Measurements from ENCODE around the gene INTS3. TPM values are rescaled to one million over a fixed set of nuclear protein-coding genes. Genes with fewer than 3 reads are reported as not detected.

The INTS3 gene
- total RNA-seq, 1 donor from 2014 or later = 48.6 TPM

GRCh38 chr1:153786038-153786790 lies 58.4 kb downstream of the INTS3 start:
- Mint-ChIP-seq H3K27me3 (ENCODE audit: low read depth) (no peaks in the 10 kb centered on the region), H3K36me3 (ENCODE audit: low read depth) (no peaks in the 10 kb centered on the region), H3K4me1 (ENCODE audit: low read depth) (peaks cover 24% of the 10 kb centered on the region), H3K27ac (ENCODE audit: unreplicated experiment) (no peak overlapping the region), H3K4me3 (ENCODE audit: unreplicated experiment) (no peak overlapping the region), H3K9me3 (ENCODE audit: low read depth) (no peaks in the 10 kb centered on the region)
- DNase-seq (ENCODE audit: low spot score) = no peak
- no peak for TF ChIP-seq CTCF (IDR thresholded peaks at IDR 0.05)

GRCh38 chr1:153789478-153790034 lies 61.7 kb downstream of the INTS3 start:
- H3K4me3 Mint-ChIP-seq (ENCODE audit: unreplicated experiment) = no peak overlapping the region
- no peaks in the 10 kb centered on the region for H3K36me3 Mint-ChIP-seq (ENCODE audit: low read depth)
- DNase-seq (ENCODE audit: low spot score) = peak; percentile 66
- peaks cover 22% of the 10 kb centered on the region for H3K4me1 Mint-ChIP-seq (ENCODE audit: low read depth)
- no peaks in the 10 kb centered on the region for H3K27me3 Mint-ChIP-seq (ENCODE audit: low read depth)
- TF ChIP-seq CTCF (IDR thresholded peaks at IDR 0.05) = no peak
- no peak overlapping the region for H3K27ac Mint-ChIP-seq (ENCODE audit: unreplicated experiment)
- H3K9me3 Mint-ChIP-seq (ENCODE audit: low read depth) = no peaks in the 10 kb centered on the region

- H3K9me3 Mint-ChIP-seq (ENCODE audit: low read depth) = no peaks in the 10 kb centered on the region
- peak overlapping the region; percentile 89 for H3K27ac Mint-ChIP-seq (ENCODE audit: unreplicated experiment)
- no peak overlapping the region for H3K4me3 Mint-ChIP-seq (ENCODE audit: unreplicated experiment)
- H3K27me3 Mint-ChIP-seq (ENCODE audit: low read depth) = no peaks in the 10 kb centered on the region
- peaks cover 22% of the 10 kb centered on the region for H3K4me1 Mint-ChIP-seq (ENCODE audit: low read depth)
- no peak for TF ChIP-seq CTCF (IDR thresholded peaks at IDR 0.05)
- peak; percentile 53 for DNase-seq (ENCODE audit: low spot score)
- H3K36me3 Mint-ChIP-seq (ENCODE audit: low read depth) = no peaks in the 10 kb centered on the region
These were observed 62.6 kb downstream of the INTS3 start for GRCh38 chr1:153790313-153790965.

GRCh38 chr1:153790966-153791647 lies 63.3 kb downstream of the INTS3 start:
- Mint-ChIP-seq H3K27ac (ENCODE audit: unreplicated experiment) (peak overlapping the region; percentile 89), H3K27me3 (ENCODE audit: low read depth) (no peaks in the 10 kb centered on the region), H3K9me3 (ENCODE audit: low read depth) (no peaks in the 10 kb centered on the region), H3K4me1 (ENCODE audit: low read depth) (peaks cover 22% of the 10 kb centered on the region), H3K4me3 (ENCODE audit: unreplicated experiment) (no peak overlapping the region), H3K36me3 (ENCODE audit: low read depth) (no peaks in the 10 kb centered on the region)
- no peak for TF ChIP-seq CTCF (IDR thresholded peaks at IDR 0.05)
- DNase-seq (ENCODE audit: low spot score) = peak; percentile 26

GRCh38 chr1:153791648-153792253 lies 63.9 kb downstream of the INTS3 start:
- no peaks in the 10 kb centered on the region for H3K27me3 Mint-ChIP-seq (ENCODE audit: low read depth)
- DNase-seq (ENCODE audit: low spot score) = peak; percentile 63
- H3K4me1 Mint-ChIP-seq (ENCODE audit: low read depth) = peaks cover 22% of the 10 kb centered on the region
- TF ChIP-seq CTCF (IDR thresholded peaks at IDR 0.05) = no peak
- no peak overlapping the region for H3K4me3 Mint-ChIP-seq (ENCODE audit: unreplicated experiment)
- H3K27ac Mint-ChIP-seq (ENCODE audit: unreplicated experiment) = peak overlapping the region; percentile 89
- H3K9me3 Mint-ChIP-seq (ENCODE audit: low read depth) = no peaks in the 10 kb centered on the region
- no peaks in the 10 kb centered on the region for H3K36me3 Mint-ChIP-seq (ENCODE audit: low read depth)
